Heart left ventricle (tissue), 16 donors: ENCODE results near the gene GADD45GIP1. TPM values are rescaled to one million over a fixed set of nuclear protein-coding genes. Genes with fewer than 3 reads are reported as not detected.
A peak's percentile ranks its signal among the peaks of the same experiment; 100 is the strongest.

Experiments
- ATAC-seq, 4 donors: fragments of 200-7000 bp; cut with Tn5 transposase; one replicate each; pipeline ENCODE4 v1.9.1; 2020 to 2022; ENCODE audit warnings: moderate library complexity in 4 of 4, mild to moderate bottlenecking in 3 of 4, moderate number of reproducible peaks in 1 of 4
- DNase-seq, 5 donors: peaks; one replicate each; pipeline ENCODE4 v3.0.0-alpha.2; 2020
- H3K27ac ChIP-seq, 12 donors: fragments of 200-600 bp; sonication (generic) in 4 of 12; one replicate each; pipeline versions ENCODE4 v1.5.0 to v1.8.0; 2016 to 2022; ENCODE audit warnings: mild to moderate bottlenecking in 2 of 12
- H3K27me3 ChIP-seq, 9 donors: fragments of 200-600 bp; sonication (generic) in 2 of 9; one replicate each; pipeline versions ENCODE4 v1.5.1 to v1.8.0; 2016 to 2022; ENCODE audit warnings: mild to moderate bottlenecking in 3 of 9
- H3K36me3 ChIP-seq, 9 donors: fragments of 200-600 bp; sonication (generic) in 2 of 9; one replicate each; pipeline versions ENCODE4 v1.5.0 to v1.8.0; 2018 to 2022; ENCODE audit warnings: mild to moderate bottlenecking in 2 of 9
- H3K4me1 ChIP-seq, 12 donors: fragments of 200-600 bp; sonication (generic) in 4 of 12; one replicate each; pipeline versions ENCODE4 v1.5.0 to v1.8.0; 2016 to 2022; ENCODE audit warnings: mild to moderate bottlenecking in 3 of 12
- H3K4me3 ChIP-seq, 12 donors: fragments of 200-600 bp; sonication (generic) in 4 of 12; one replicate each; pipeline versions ENCODE4 v1.5.0 to v1.8.0; 2017 to 2022; ENCODE audit warnings: mild to moderate bottlenecking in 9 of 12, moderate library complexity in 4 of 12
- H3K9me3 ChIP-seq, 12 donors: fragments of 200-600 bp; sonication (generic) in 4 of 12; one replicate each; pipeline versions ENCODE4 v1.5.0 to v1.8.0; 2016 to 2022; ENCODE audit warnings: mild to moderate bottlenecking in 1 of 12
- CTCF ChIP-seq, 12 donors: fragments of 200-600 bp; sonication (generic) in 4 of 12; IDR thresholded peaks; one replicate each; pipeline versions ENCODE4 v1.5.0 to v1.8.0; 2018 to 2022; ENCODE audit warnings: antibody characterized with exemption in 12 of 12, mild to moderate bottlenecking in 5 of 12
- POLR2A ChIP-seq, 2 donors: fragments of 450-650 bp; IDR thresholded peaks; one replicate each; pipeline ENCODE4 v1.6.1; 2017; ENCODE audit warnings: antibody characterized with exemption in 2 of 2, mild to moderate bottlenecking in 2 of 2, moderate library complexity in 2 of 2
- WGBS, 4 donors: extraction: QIAGEN DNeasy Blood & Tissue Kit in 2 of 4; methylation state at CpG; one replicate each; pipeline versions ENCODE4 v1.1.5 to v1.1.7; 2013 to 2018; 5-methylcytosine and 5-hydroxymethylcytosine counted together
- intact Hi-C, 10 donors: fragments of 100-400 bp; cut with DNase I; formaldehyde crosslinking; loops; one replicate each; pipeline versions ENCODE4 v1.11.1 to v1.14.2; 2022
- polyA plus RNA-seq, 2 donors: library from polyadenylated mRNA; stranded (reverse); fragments of 200-250 nt; gene quantifications; one replicate each; pipeline ENCODE4 v1.2.3, GENCODE V29; 2013
- total RNA-seq, 9 donors: library from RNA; depleted of rRNA in 2 of 9; stranded (reverse); fragments of >200 nt in 2 of 9; fragmentation: NEBNext Ultra II Directional in 3 of 9; extraction: Animal tissue kit (Norgen Biotek cat#: 25700) in 3 of 9; gene quantifications; one replicate each; pipeline versions ENCODE4 v1.1.0 to v1.2.4, GENCODE V29; 2016 to 2023
- donor health status: ischemic (EF 13 %, LVEDD 7.1; RV severe dilation, severe dysfunction).
- donor health status: healthy with polysubstance abuse.
- donor health status: DM: no; HTN: yes; CAD: no.
- donor health status: DM: no; HTN: no; CAD: no.
- donor health status: ischemic (EF 25% LVEDD 6.9; RV normal size, moderate dysfunction).
- donor health status: ischemic (EF 25% LVEDD 5.7; RV mildly dilated, moderate dysfunction).
- donor health status: healthy.
- donor health status: DM: yes; HTN: yes; CAD: no.
- donor health status: ischemic (EF 35%, LVEDD 5.7; RV mildly dilated, moderate dysfunction).
- donor health status: nonischemic (EF 11% LVEDD 7.7; RV severe dilation, severe dysfunction).
- donor health status: DM: yes; HTN: yes; CAD: no.
- donor health status: PGD.
- donor health status: ischemic (EF 29% LVEDD 5.4; RV normal size, mild dysfunction).
- donor health status: nonischemic (EF 23%, LVEDD 6.1; RV moderate dilation, normal function).

Gene GADD45GIP1
- total and polyA plus RNA-seq, 11 donors = 17.2 to 119 (median 30.4) TPM

GRCh38 chr19:12986726-12987125 is 29.7 kb upstream of the GADD45GIP1 start:
- Histone ChIP-seq H3K9me3 (no peaks in the 10 kb centered on the region), H3K27ac (no peak overlapping the region), H3K27me3 (peaks cover 0 to 5% (median 0%) of the 10 kb centered on the region in 9 donors), H3K36me3 (no peaks in the 10 kb centered on the region), H3K4me3 (no peak overlapping the region), H3K4me1 (peaks cover 0 to 28% (median 15%) of the 10 kb centered on the region in 12 donors)
- TF ChIP-seq CTCF (IDR thresholded peaks at IDR 0.05) = no peak
- no peak for TF ChIP-seq POLR2A (IDR thresholded peaks at IDR 0.05)
- intact Hi-C loops = loop anchor here in 5 of 10 donors (5.0 to 10.0 kb wide), 4 partner anchors 41 to 76 kb away; no protein-coding TSS in a partner anchor
- DNase-seq (no peak), ATAC-seq (no peak)
- 93 to 97% (median 96%) methylated on average over 12 of the region's 12 CpGs for WGBS, 4 donors

GRCh38 chr19:12985049-12985776 is 28.2 kb upstream of the GADD45GIP1 start:
- DNase-seq = peak; percentile 68 to 82 (median 70)
- Histone ChIP-seq H3K4me3 (no peak overlapping the region), H3K36me3 (no peaks in the 10 kb centered on the region), H3K9me3 (no peaks in the 10 kb centered on the region), H3K27me3 (peaks cover 0 to 5% (median 0%) of the 10 kb centered on the region in 9 donors), H3K27ac (peak overlapping the region in 3 of 12 donors; percentile 27 to 49 (median 29)), H3K4me1 (peaks cover 0 to 28% (median 15%) of the 10 kb centered on the region in 12 donors)
- WGBS, 4 donors = 39 to 52% (median 43%) methylated on average over 11 to 16 of the region's 16 CpGs
- intact Hi-C loops = loop anchor here in 9 of 10 donors (1.0 to 10.0 kb wide), 9 partner anchors 42 to 81 kb away; no protein-coding TSS in a partner anchor
- TF ChIP-seq CTCF (IDR thresholded peaks at IDR 0.05) (no peak), POLR2A (IDR thresholded peaks at IDR 0.05) (no peak)
- peak; percentile 58 to 87 (median 64) for ATAC-seq

- peak in 1 of 5 donors; percentile 51 for DNase-seq
- peak in 2 of 4 donors; percentile 2 to 3 for ATAC-seq
- peaks cover 0 to 28% (median 15%) of the 10 kb centered on the region in 12 donors for H3K4me1 ChIP-seq
- H3K27ac ChIP-seq = peak overlapping the region in 1 of 12 donors; percentile 27
- 23 to 38% (median 26%) methylated on average over 4 to 10 of the region's 10 CpGs for WGBS, 4 donors
- H3K36me3 ChIP-seq = no peaks in the 10 kb centered on the region
- H3K4me3 ChIP-seq = no peak overlapping the region
- peaks cover 0 to 5% (median 0%) of the 10 kb centered on the region in 9 donors for H3K27me3 ChIP-seq
- TF ChIP-seq POLR2A (IDR thresholded peaks at IDR 0.05) = no peak
- no peak for TF ChIP-seq CTCF (IDR thresholded peaks at IDR 0.05)
- H3K9me3 ChIP-seq = no peaks in the 10 kb centered on the region
- intact Hi-C loops = loop anchor here (1.0 to 10.0 kb wide), 9 partner anchors 43 to 82 kb away; no protein-coding TSS in a partner anchor
Measured at GRCh38 chr19:12984683-12985048, 27.6 kb upstream of the GADD45GIP1 start.

GRCh38 chr19:12984143-12984627 is 27.2 kb upstream of the GADD45GIP1 start:
- ATAC-seq = no peak
- Histone ChIP-seq H3K27me3 (peaks cover 0 to 5% (median 0%) of the 10 kb centered on the region in 9 donors), H3K4me3 (no peak overlapping the region), H3K27ac (peak overlapping the region in 1 of 12 donors; percentile 27), H3K4me1 (peaks cover 0 to 28% (median 15%) of the 10 kb centered on the region in 12 donors), H3K36me3 (no peaks in the 10 kb centered on the region), H3K9me3 (no peaks in the 10 kb centered on the region)
- WGBS, 4 donors = 82 to 94% (median 89%) methylated on average over 3 of the region's 3 CpGs
- no peak for DNase-seq
- TF ChIP-seq CTCF (IDR thresholded peaks at IDR 0.05) (no peak), POLR2A (IDR thresholded peaks at IDR 0.05) (no peak)
- intact Hi-C loops = loop anchor here in 8 of 10 donors (2.0 to 10.0 kb wide), 6 partner anchors 47 to 79 kb away; no protein-coding TSS in a partner anchor
